ENCODE data around the gene GNB1L. TPM values are rescaled to one million over a fixed set of nuclear protein-coding genes. Genes with fewer than 3 reads are reported as not detected.

GNB1L gene
- total and polyA plus RNA-seq, 10 of the 15 experiments (the other 5 are each of a cell fraction or from before 2014, with no cell fraction given), result 0.21 to 19.4 (median 6.8) TPM

DNA sequence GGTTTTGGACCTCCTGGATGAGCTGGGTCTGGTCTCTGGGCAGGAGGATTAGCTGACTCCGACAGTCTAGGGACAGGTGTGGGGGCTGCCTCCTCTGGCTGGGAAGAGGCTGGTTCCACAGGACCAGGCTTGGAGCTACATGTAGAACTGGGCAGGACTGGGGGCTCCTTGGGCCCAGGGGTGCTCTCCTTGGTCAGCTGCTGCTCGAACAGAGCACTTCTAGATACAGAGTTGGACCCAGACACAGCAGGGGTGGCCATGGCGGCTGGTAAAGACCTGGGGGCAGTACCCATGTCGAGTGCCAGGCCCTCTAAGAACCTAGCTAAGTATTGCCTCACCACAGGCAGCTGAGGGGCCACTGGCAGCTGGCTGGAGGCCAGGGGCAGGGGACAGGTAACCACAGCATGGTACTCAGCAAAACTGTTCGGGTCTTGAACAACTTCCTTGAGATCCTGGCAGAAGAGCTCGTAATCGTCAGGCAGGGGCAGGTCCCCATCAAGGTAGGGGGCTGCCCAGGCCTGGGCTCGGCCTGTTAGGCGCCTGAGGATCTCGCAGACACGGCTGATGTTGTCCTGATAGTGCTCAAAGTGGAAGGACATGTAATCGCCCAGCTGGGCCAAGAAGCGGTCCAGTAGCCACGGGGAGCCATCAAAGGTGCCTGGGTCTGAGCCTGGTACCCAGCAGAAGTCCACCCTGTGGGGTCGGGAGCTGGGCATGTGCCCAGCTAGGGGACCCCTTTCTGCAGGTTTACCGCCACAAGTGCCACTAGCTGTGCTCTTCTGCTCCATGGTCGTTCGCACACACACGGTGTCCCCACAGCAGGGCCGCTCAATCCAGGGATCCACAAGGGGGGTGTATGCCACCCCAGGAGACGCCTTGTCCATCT, 3.1 kb downstream of the GNB1L start (continued):
- TF ChIP-seq NFYA (IDR thresholded peaks at IDR 0.05; ENCODE audit: borderline replicate concordance, low read depth, low read length) (no peak), SUPT20H (IDR thresholded peaks at IDR 0.05; ENCODE audit: borderline replicate concordance, control insufficient read depth, low read depth, low read length) (no peak), KAT2A (conservative IDR thresholded peaks at IDR 0.05; ENCODE audit: control insufficient read depth, low read depth, low read length) (no peak)
- TF ChIP-seq, protein P1, sequence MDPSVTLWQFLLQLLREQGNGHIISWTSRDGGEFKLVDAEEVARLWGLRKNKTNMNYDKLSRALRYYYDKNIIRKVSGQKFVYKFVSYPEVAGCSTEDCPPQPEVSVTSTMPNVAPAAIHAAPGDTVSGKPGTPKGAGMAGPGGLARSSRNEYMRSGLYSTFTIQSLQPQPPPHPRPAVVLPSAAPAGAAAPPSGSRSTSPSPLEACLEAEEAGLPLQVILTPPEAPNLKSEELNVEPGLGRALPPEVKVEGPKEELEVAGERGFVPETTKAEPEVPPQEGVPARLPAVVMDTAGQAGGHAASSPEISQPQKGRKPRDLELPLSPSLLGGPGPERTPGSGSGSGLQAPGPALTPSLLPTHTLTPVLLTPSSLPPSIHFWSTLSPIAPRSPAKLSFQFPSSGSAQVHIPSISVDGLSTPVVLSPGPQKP (IDR thresholded peaks at IDR 0.05; ENCODE audit: low read depth, low read length), result no peak
- TF ChIP-seq, protein P2, sequence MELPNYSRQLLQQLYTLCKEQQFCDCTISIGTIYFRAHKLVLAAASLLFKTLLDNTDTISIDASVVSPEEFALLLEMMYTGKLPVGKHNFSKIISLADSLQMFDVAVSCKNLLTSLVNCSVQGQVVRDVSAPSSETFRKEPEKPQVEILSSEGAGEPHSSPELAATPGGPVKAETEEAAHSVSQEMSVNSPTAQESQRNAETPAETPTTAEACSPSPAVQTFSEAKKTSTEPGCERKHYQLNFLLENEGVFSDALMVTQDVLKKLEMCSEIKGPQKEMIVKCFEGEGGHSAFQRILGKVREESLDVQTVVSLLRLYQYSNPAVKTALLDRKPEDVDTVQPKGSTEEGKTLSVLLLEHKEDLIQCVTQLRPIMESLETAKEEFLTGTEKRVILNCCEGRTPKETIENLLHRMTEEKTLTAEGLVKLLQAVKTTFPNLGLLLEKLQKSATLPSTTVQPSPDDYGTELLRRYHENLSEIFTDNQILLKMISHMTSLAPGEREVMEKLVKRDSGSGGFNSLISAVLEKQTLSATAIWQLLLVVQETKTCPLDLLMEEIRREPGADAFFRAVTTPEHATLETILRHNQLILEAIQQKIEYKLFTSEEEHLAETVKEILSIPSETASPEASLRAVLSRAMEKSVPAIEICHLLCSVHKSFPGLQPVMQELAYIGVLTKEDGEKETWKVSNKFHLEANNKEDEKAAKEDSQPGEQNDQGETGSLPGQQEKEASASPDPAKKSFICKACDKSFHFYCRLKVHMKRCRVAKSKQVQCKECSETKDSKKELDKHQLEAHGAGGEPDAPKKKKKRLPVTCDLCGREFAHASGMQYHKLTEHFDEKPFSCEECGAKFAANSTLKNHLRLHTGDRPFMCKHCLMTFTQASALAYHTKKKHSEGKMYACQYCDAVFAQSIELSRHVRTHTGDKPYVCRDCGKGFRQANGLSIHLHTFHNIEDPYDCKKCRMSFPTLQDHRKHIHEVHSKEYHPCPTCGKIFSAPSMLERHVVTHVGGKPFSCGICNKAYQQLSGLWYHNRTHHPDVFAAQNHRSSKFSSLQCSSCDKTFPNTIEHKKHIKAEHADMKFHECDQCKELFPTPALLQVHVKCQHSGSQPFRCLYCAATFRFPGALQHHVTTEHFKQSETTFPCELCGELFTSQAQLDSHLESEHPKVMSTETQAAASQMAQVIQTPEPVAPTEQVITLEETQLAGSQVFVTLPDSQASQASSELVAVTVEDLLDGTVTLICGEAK (IDR thresholded peaks at IDR 0.05; ENCODE audit: borderline replicate concordance), result no peak

DNA sequence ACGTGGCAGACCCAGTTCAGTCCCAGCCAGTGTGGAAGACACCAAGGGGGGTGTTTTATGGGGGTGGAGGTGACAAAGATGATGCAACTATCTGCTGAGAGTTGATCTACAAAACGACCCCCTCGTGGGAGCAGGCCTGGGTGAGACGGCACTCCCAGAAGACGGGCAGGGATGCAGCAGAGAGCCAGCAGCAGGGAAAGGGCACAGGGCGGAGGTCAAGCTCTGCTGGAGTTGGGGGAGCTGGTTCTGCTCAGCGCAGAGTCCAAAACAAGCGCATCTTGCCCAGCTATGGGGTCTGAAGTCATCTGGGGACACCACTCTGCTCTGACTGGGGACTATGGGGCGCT, 3.9 kb downstream of the GNB1L start:
- no peaks in the 10 kb centered on the region for H4K20me1 ChIP-seq (ENCODE audit: control insufficient read depth, insufficient read depth)
- in situ Hi-C loops (cut with MboI), result no loop called here
- intact Hi-C loops (cut with micrococcal nuclease; ENCODE audit: unreplicated experiment), result no loop called here
- H3K9me3 ChIP-seq (replicated peaks; ENCODE audit: control insufficient read depth, insufficient read depth, low read length), result no peaks in the 10 kb centered on the region; the same call in 2 of the 3 replicates
- no peak overlapping the region for H3K9ac ChIP-seq (ENCODE audit: control insufficient read depth, insufficient read depth, low read length)
- CTCF ChIA-PET, result no interaction called here
- H2AFZ ChIP-seq (ENCODE audit: control insufficient read depth, low read depth, low read length), result no peak overlapping the region
- no peak overlapping the region for H3K4me2 ChIP-seq (ENCODE audit: control insufficient read depth, insufficient read depth)
- POLR2A ChIA-PET, result no interaction called here
- BruUV-seq (replicated peaks), result no TSS peak
- ATAC-seq, result no peak
- no peak overlapping the region for H3K27ac ChIP-seq (ENCODE audit: control insufficient read depth, insufficient read depth)
- no peak overlapping the region for H3K4me3 ChIP-seq
- FAIRE-seq, result no peak
- RAD21 ChIA-PET (ENCODE audit: unreplicated experiment), result no interaction called here
- SMC1A ChIA-PET (ENCODE audit: uncharacterized antibody, unreplicated experiment), result interaction anchor here (1.0 kb wide), 1 partner anchor 18 kb away, joined by 3 read pairs; no protein-coding TSS in a partner anchor
- H3K4me1 ChIP-seq (ENCODE audit: control insufficient read depth, insufficient read depth, low read length), result peaks cover 7% of the 10 kb centered on the region
- peaks cover 36% of the 10 kb centered on the region for H3K79me2 ChIP-seq (ENCODE audit: control insufficient read depth, insufficient read depth, low read length)
- WGBS (ENCODE audit: insufficient coverage, insufficient replicate concordance, low lambda C conversion rate, missing lambda C conversion rate), result 97% methylated on average over 9 of the region's 9 CpGs
- DNase-seq (ENCODE audit: low read depth, low spot score), result no peak
- H3K27me3 ChIP-seq (replicated peaks in 1 of 2; ENCODE audit: control insufficient read depth in 2 of 2, insufficient read depth in 2 of 2, low read length in 1 of 2), result no peaks in the 10 kb centered on the region
- peaks cover 11 to 12% of the 10 kb centered on the region in 2 experiments for H3K36me3 ChIP-seq (ENCODE audit: control insufficient read depth in 2 of 2, insufficient read depth in 2 of 2, low read length in 1 of 2)
- TF ChIP-seq HDGF (IDR thresholded peaks at IDR 0.05) (no peak), FOS (IDR thresholded peaks at IDR 0.05; ENCODE audit: borderline replicate concordance, extremely low read depth, insufficient read length) (no peak), CBX5 (IDR thresholded peaks at IDR 0.05; ENCODE audit: low read depth) (no peak), CHD1 (IDR thresholded peaks at IDR 0.05; ENCODE audit: low read depth, low read length) (no peak)
- TF ChIP-seq, protein P3, sequence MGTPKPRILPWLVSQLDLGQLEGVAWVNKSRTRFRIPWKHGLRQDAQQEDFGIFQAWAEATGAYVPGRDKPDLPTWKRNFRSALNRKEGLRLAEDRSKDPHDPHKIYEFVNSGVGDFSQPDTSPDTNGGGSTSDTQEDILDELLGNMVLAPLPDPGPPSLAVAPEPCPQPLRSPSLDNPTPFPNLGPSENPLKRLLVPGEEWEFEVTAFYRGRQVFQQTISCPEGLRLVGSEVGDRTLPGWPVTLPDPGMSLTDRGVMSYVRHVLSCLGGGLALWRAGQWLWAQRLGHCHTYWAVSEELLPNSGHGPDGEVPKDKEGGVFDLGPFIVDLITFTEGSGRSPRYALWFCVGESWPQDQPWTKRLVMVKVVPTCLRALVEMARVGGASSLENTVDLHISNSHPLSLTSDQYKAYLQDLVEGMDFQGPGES (IDR thresholded peaks at IDR 0.05), result no peak
- TF ChIP-seq, protein P4, sequence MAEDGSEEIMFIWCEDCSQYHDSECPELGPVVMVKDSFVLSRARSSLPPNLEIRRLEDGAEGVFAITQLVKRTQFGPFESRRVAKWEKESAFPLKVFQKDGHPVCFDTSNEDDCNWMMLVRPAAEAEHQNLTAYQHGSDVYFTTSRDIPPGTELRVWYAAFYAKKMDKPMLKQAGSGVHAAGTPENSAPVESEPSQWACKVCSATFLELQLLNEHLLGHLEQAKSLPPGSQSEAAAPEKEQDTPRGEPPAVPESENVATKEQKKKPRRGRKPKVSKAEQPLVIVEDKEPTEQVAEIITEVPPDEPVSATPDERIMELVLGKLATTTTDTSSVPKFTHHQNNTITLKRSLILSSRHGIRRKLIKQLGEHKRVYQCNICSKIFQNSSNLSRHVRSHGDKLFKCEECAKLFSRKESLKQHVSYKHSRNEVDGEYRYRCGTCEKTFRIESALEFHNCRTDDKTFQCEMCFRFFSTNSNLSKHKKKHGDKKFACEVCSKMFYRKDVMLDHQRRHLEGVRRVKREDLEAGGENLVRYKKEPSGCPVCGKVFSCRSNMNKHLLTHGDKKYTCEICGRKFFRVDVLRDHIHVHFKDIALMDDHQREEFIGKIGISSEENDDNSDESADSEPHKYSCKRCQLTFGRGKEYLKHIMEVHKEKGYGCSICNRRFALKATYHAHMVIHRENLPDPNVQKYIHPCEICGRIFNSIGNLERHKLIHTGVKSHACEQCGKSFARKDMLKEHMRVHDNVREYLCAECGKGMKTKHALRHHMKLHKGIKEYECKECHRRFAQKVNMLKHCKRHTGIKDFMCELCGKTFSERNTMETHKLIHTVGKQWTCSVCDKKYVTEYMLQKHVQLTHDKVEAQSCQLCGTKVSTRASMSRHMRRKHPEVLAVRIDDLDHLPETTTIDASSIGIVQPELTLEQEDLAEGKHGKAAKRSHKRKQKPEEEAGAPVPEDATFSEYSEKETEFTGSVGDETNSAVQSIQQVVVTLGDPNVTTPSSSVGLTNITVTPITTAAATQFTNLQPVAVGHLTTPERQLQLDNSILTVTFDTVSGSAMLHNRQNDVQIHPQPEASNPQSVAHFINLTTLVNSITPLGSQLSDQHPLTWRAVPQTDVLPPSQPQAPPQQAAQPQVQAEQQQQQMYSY (CRISPR knock-in tag; IDR thresholded peaks at IDR 0.05), result no peak

All from GM12878 (cell line).